Endothelial cell of umbilical vein (primary cell): ENCODE results near the gene ABCB10. TPM values are rescaled to one million over a fixed set of nuclear protein-coding genes. Genes with fewer than 3 reads are reported as not detected.

Source experiments
- BruUV-seq: library from RNA; stranded (reverse); fragments of 400-500 nt; replicated peaks from 2 replicates; lab custom pipeline; 2021; lab: Mats Ljungman, UMichigan
- CTCF ChIA-PET: fragments of 300-600, 350-600 bp; sonication (Branson Sonifier 250); formaldehyde crosslinking; loops from one replicate; lab custom pipeline; 2021; ENCODE audit warnings: antibody characterized with exemption, inconsistent platforms; lab: Charles Lee
- POLR2A ChIA-PET: fragments of 300-600, 350-600 bp; sonication (Branson Sonifier 250); formaldehyde crosslinking; loops from one replicate; lab custom pipeline; 2021; ENCODE audit warnings: antibody characterized with exemption, inconsistent platforms; lab: Charles Lee
- DNase-seq: peaks from one replicate; pipeline ENCODE4 v3.0.0-alpha.2; 2011; ENCODE audit warnings: low read depth, low spot score
- FAIRE-seq: peaks from 2 replicates; lab custom pipeline; 2011; peaks lifted over from hg19 to GRCh38; lab: Jason Lieb, UNC
- H2AFZ ChIP-seq: 2 replicates; pipeline ENCODE4 v1.6.0; 2012; ENCODE audit warnings: low read depth, low read length, control low read depth, inconsistent platforms
- H3K27ac ChIP-seq: 2 replicates; pipeline ENCODE4 v1.5.1; 2011; ENCODE audit warnings: low read depth, mild to moderate bottlenecking, control low read depth, low read length, moderate library complexity; ENCODE audit not compliant: insufficient read depth
- H3K27me3 ChIP-seq, 2 experiments: 2 replicates each; pipeline versions ENCODE4 v1.6.0 to v1.6.1; 2011; ENCODE audit warnings: low read length in 2 of 2, mixed read lengths in 1 of 2; ENCODE audit not compliant: control insufficient read depth in 2 of 2, insufficient read depth in 2 of 2
- H3K36me3 ChIP-seq, 2 experiments: 2 replicates in 1 of 2; 3 replicates in 1 of 2; pipeline ENCODE4 v1.5.1; 2011; ENCODE audit warnings: low read length in 2 of 2, mild to moderate bottlenecking in 1 of 2, moderate library complexity in 1 of 2; ENCODE audit not compliant: control insufficient read depth in 2 of 2, insufficient read depth in 2 of 2; ENCODE audit errors: extremely low read depth in 1 of 2
- H3K4me1 ChIP-seq: 3 replicates; pipeline ENCODE4 v1.5.1; 2011; ENCODE audit warnings: mild to moderate bottlenecking, low read length; ENCODE audit not compliant: control insufficient read depth, insufficient read depth; ENCODE audit errors: extremely low read depth
- H3K4me2 ChIP-seq: 2 replicates; pipeline ENCODE4 v1.6.1; 2011; ENCODE audit warnings: low read length, control low read depth, mixed read lengths; ENCODE audit not compliant: insufficient read depth
- H3K4me3 ChIP-seq, 3 experiments: fragments of 200-600 bp in 1 of 3; sonication (generic), shearing (Covaris generic) in 1 of 3; replicated peaks in 1 of 3; 2 replicates each; pipeline ENCODE4 v1.5.1; 2011 to 2016; ENCODE audit warnings: control low read depth in 3 of 3, low read length in 3 of 3, mild to moderate bottlenecking in 2 of 3, inconsistent platforms in 1 of 3, low read depth in 1 of 3, moderate library complexity in 1 of 3; ENCODE audit not compliant: insufficient read depth in 1 of 3
- H3K79me2 ChIP-seq: 2 replicates; pipeline ENCODE4 v1.6.0; 2012; ENCODE audit warnings: low read length, inconsistent platforms; ENCODE audit not compliant: control insufficient read depth, insufficient read depth
- H3K9ac ChIP-seq: replicated peaks from 2 replicates; pipeline ENCODE3; 2011; ENCODE audit warnings: low read length, control low read depth; ENCODE audit not compliant: insufficient read depth; ENCODE audit errors: extremely low read depth
- H3K9me1 ChIP-seq: replicated peaks from 3 replicates; pipeline ENCODE4 v1.6.0; 2011; ENCODE audit warnings: mild to moderate bottlenecking, low read length; ENCODE audit not compliant: control insufficient read depth, insufficient read depth; ENCODE audit errors: extremely low read depth
- H3K9me3 ChIP-seq: replicated peaks from 2 replicates; pipeline ENCODE4 v1.5.1; 2012; ENCODE audit warnings: low read length, inconsistent platforms; ENCODE audit not compliant: control insufficient read depth, insufficient read depth
- H4K20me1 ChIP-seq: replicated peaks from 2 replicates; pipeline ENCODE3; 2011; ENCODE audit warnings: mild to moderate bottlenecking, low read length; ENCODE audit not compliant: control insufficient read depth, insufficient read depth; ENCODE audit errors: extremely low read depth
- CTCF ChIP-seq, 2 donors: IDR thresholded peaks; 1 replicate in 1 of 2; 2 replicates in 1 of 2; pipeline ENCODE4 v1.5.1; 2011; ENCODE audit warnings: low read length in 2 of 2, mild to moderate bottlenecking in 2 of 2, moderate library complexity in 2 of 2, control low read depth in 1 of 2, inconsistent platforms in 1 of 2, low read depth in 1 of 2; ENCODE audit not compliant: insufficient read depth in 1 of 2; ENCODE audit errors: extremely low read depth in 1 of 2
- EZH2 ChIP-seq: IDR thresholded peaks from 2 replicates; pipeline ENCODE4 v1.6.1; 2012; ENCODE audit warnings: borderline replicate concordance, low read depth, mild to moderate bottlenecking, moderate library complexity, low read length, inconsistent platforms; ENCODE audit not compliant: severe bottlenecking
- FOS ChIP-seq: IDR thresholded peaks from 2 replicates; pipeline ENCODE4 v1.6.1; 2011; ENCODE audit warnings: mild to moderate bottlenecking, low read length, moderate library complexity, borderline replicate concordance; ENCODE audit not compliant: insufficient read depth
- GATA2 ChIP-seq: IDR thresholded peaks from 2 replicates; pipeline ENCODE4 v1.7.0; 2011; ENCODE audit warnings: low read depth, mild to moderate bottlenecking, moderate library complexity, mixed read lengths, low read length; ENCODE audit not compliant: insufficient read length, insufficient read depth
- JUN ChIP-seq: IDR thresholded peaks from 2 replicates; pipeline ENCODE4 v1.6.1; 2011; ENCODE audit warnings: borderline replicate concordance, low read depth; ENCODE audit not compliant: insufficient read length, insufficient read depth
- MYC ChIP-seq: IDR thresholded peaks from one replicate; pipeline ENCODE4 v1.6.1; 2011; ENCODE audit warnings: mild to moderate bottlenecking, low read depth, low read length
- POLR2A ChIP-seq: IDR thresholded peaks from 2 replicates; pipeline ENCODE4 v1.6.1; 2012; ENCODE audit warnings: low read depth, mild to moderate bottlenecking, control low read depth, low read length
- POLR2AphosphoS5 ChIP-seq: IDR thresholded peaks from 2 replicates; pipeline ENCODE4 v1.6.1; 2012; ENCODE audit warnings: low read depth, mild to moderate bottlenecking, control low read depth, low read length, moderate library complexity; ENCODE audit not compliant: insufficient read depth
- dilution Hi-C: fragments of 300-500 bp; cut with MboI; formaldehyde crosslinking; loops from one replicate; pipeline ENCODE4 v1.15.0; 2019; ENCODE audit warnings: low sequenced_read_pairs; ENCODE audit not compliant: extremely low pct_ligation_motif_present
- intact Hi-C: fragments of 100-400 bp; cut with micrococcal nuclease; formaldehyde crosslinking; loops from one replicate; pipeline ENCODE4 v1.10.0; 2022
- polyA plus RNA-seq, 4 experiments: library from polyadenylated mRNA; depleted of rRNA in 3 of 4; stranded (reverse) in 3 of 4; unstranded in 1 of 4; fragments of >200 nt; gene quantifications; 2 replicates each; pipeline versions ENCODE4 v1.2.1 to v1.2.3, GENCODE V29; 2011 to 2012; ENCODE audit warnings: missing spikeins in 1 of 4
- total RNA-seq: library from RNA; stranded (reverse); gene quantifications from 2 replicates; pipeline ENCODE4 v1.2.3, GENCODE V29; 2021
- TF ChIP-seq, protein P1 (sequence below): IDR thresholded peaks from 2 replicates; pipeline ENCODE4 v1.6.1; 2011; ENCODE audit not compliant: insufficient read depth, insufficient read length

Gene ABCB10
- total and polyA plus RNA-seq, 2 donors (not counting 3 experiments of a cell fraction or from before 2014, with no cell fraction given), result 6.0 to 19.4 TPM

GRCh38 chr1:229485318-229485717, 73.2 kb downstream of the ABCB10 start:
- no peaks in the 10 kb centered on the region for H3K9me1 ChIP-seq
- BruUV-seq, result no TSS peak
- dilution Hi-C loops (no loop called here), intact Hi-C loops (no loop called here)
- H3K36me3 ChIP-seq, result peaks cover 14 to 27% of the 10 kb centered on the region in 2 experiments
- ChIA-PET CTCF (interaction anchor here (8.2 kb wide), 1 partner anchor 227 kb away, joined by 295 read pairs; no protein-coding TSS in a partner anchor), POLR2A (no interaction called here)
- no peaks in the 10 kb centered on the region for H3K27me3 ChIP-seq
- no peaks in the 10 kb centered on the region for H4K20me1 ChIP-seq
- no peak overlapping the region for H3K4me2 ChIP-seq
- no peak overlapping the region for H3K9ac ChIP-seq
- no peak for DNase-seq
- H3K79me2 ChIP-seq, result no peaks in the 10 kb centered on the region
- TF ChIP-seq FOS (no peak), MYC (no peak), EZH2 (no peak), POLR2AphosphoS5 (no peak), POLR2A (no peak), GATA2 (no peak), CTCF (IDR thresholded peaks at IDR 0.05; ENCODE audit: extremely low read depth in 1 of 2, insufficient read depth in 1 of 2, low read depth in 1 of 2, low read length in 2 of 2) (no peak), JUN (no peak)
- TF ChIP-seq, protein P1, sequence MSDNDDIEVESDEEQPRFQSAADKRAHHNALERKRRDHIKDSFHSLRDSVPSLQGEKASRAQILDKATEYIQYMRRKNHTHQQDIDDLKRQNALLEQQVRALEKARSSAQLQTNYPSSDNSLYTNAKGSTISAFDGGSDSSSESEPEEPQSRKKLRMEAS, result no peak
- no peak for FAIRE-seq
- H2AFZ ChIP-seq, result no peak overlapping the region
- H3K4me1 ChIP-seq, result no peaks in the 10 kb centered on the region
- H3K9me3 ChIP-seq, result no peaks in the 10 kb centered on the region
- no peak overlapping the region for H3K4me3 ChIP-seq
- H3K27ac ChIP-seq, result no peak overlapping the region
